ENCODE results near the gene PRR23E. TPM values are rescaled to one million over a fixed set of nuclear protein-coding genes. Genes with fewer than 3 reads are reported as not detected.

PRR23E gene
- total RNA-seq, 1 donor from 2014 or later, result not detected

GRCh38 chr3:127171320-127171719 is 21.6 kb upstream of the PRR23E start:
- intact Hi-C loops (cut with DNase I), result no loop called here
- no peaks in the 10 kb centered on the region for H3K27me3 ChIP-seq
- DNase-seq (ENCODE audit: low spot score in 2 of 2), result no peak
- no peaks in the 10 kb centered on the region for H3K9me3 ChIP-seq
- no peaks in the 10 kb centered on the region for H3K36me3 ChIP-seq
- no peak for TF ChIP-seq CTCF (IDR thresholded peaks at IDR 0.05)
- peaks cover 0 to 8% of the 10 kb centered on the region in 2 donors for H3K4me1 ChIP-seq
- H3K4me3 ChIP-seq, result no peak overlapping the region
- H3K27ac ChIP-seq, result no peak overlapping the region

GRCh38 chr3:127171721-127172120 is 21.2 kb upstream of the PRR23E start:
- H3K4me1 ChIP-seq, result peaks cover 0 to 8% of the 10 kb centered on the region in 2 donors
- no peak overlapping the region for H3K4me3 ChIP-seq
- TF ChIP-seq CTCF (IDR thresholded peaks at IDR 0.05), result no peak
- no peaks in the 10 kb centered on the region for H3K9me3 ChIP-seq
- H3K36me3 ChIP-seq, result no peaks in the 10 kb centered on the region
- no peak for DNase-seq (ENCODE audit: low spot score in 2 of 2)
- H3K27me3 ChIP-seq, result no peaks in the 10 kb centered on the region
- no peak overlapping the region for H3K27ac ChIP-seq
- intact Hi-C loops (cut with DNase I), result no loop called here

- Histone ChIP-seq H3K36me3 (no peaks in the 10 kb centered on the region), H3K4me3 (no peak overlapping the region), H3K4me1 (peaks cover 0 to 8% of the 10 kb centered on the region in 2 donors), H3K27me3 (no peaks in the 10 kb centered on the region), H3K27ac (no peak overlapping the region), H3K9me3 (no peaks in the 10 kb centered on the region)
- intact Hi-C loops (cut with DNase I), result no loop called here
- no peak for DNase-seq (ENCODE audit: low spot score in 2 of 2)
- TF ChIP-seq CTCF (IDR thresholded peaks at IDR 0.05), result no peak
Measured at GRCh38 chr3:127172211-127172610, 20.7 kb upstream of the PRR23E start.

- no peak for DNase-seq (ENCODE audit: low spot score in 2 of 2)
- H3K27me3 ChIP-seq, result no peaks in the 10 kb centered on the region
- no peaks in the 10 kb centered on the region for H3K9me3 ChIP-seq
- H3K36me3 ChIP-seq, result no peaks in the 10 kb centered on the region
- peaks cover 0 to 8% of the 10 kb centered on the region in 2 donors for H3K4me1 ChIP-seq
- no peak overlapping the region for H3K4me3 ChIP-seq
- TF ChIP-seq CTCF (IDR thresholded peaks at IDR 0.05), result no peak
- intact Hi-C loops (cut with DNase I), result no loop called here
- no peak overlapping the region for H3K27ac ChIP-seq
Measured at GRCh38 chr3:127172781-127173515, 20.0 kb upstream of the PRR23E start.

GRCh38 chr3:127173516-127174166 is 19.3 kb upstream of the PRR23E start:
- H3K27me3 ChIP-seq, result no peaks in the 10 kb centered on the region
- H3K4me1 ChIP-seq, result peaks cover 0 to 3% of the 10 kb centered on the region in 2 donors
- no peaks in the 10 kb centered on the region for H3K36me3 ChIP-seq
- H3K9me3 ChIP-seq, result no peaks in the 10 kb centered on the region
- no peak overlapping the region for H3K4me3 ChIP-seq
- no peak for DNase-seq (ENCODE audit: low spot score in 2 of 2)
- intact Hi-C loops (cut with DNase I), result no loop called here
- no peak for TF ChIP-seq CTCF (IDR thresholded peaks at IDR 0.05)
- H3K27ac ChIP-seq, result no peak overlapping the region
